GM23248 (cell line): Measurements from ENCODE around the gene QRICH2.

Experiments
- EZH2 ChIP-seq: fragments of 200-600 bp; sonication (generic); IDR thresholded peaks from 2 replicates; pipeline ENCODE4 v1.6.1; 2018; ENCODE audit warnings: antibody characterized with exemption, mild to moderate bottlenecking; ENCODE audit not compliant: insufficient read depth, poor library complexity, severe bottlenecking
- EZH2phosphoT487 ChIP-seq: fragments of 200-600 bp; sonication (generic); IDR thresholded peaks from 2 replicates; pipeline ENCODE4 v1.6.1; 2018; ENCODE audit warnings: antibody characterized with exemption, moderate library complexity, mild to moderate bottlenecking, low read depth; ENCODE audit not compliant: insufficient read depth

DNA sequence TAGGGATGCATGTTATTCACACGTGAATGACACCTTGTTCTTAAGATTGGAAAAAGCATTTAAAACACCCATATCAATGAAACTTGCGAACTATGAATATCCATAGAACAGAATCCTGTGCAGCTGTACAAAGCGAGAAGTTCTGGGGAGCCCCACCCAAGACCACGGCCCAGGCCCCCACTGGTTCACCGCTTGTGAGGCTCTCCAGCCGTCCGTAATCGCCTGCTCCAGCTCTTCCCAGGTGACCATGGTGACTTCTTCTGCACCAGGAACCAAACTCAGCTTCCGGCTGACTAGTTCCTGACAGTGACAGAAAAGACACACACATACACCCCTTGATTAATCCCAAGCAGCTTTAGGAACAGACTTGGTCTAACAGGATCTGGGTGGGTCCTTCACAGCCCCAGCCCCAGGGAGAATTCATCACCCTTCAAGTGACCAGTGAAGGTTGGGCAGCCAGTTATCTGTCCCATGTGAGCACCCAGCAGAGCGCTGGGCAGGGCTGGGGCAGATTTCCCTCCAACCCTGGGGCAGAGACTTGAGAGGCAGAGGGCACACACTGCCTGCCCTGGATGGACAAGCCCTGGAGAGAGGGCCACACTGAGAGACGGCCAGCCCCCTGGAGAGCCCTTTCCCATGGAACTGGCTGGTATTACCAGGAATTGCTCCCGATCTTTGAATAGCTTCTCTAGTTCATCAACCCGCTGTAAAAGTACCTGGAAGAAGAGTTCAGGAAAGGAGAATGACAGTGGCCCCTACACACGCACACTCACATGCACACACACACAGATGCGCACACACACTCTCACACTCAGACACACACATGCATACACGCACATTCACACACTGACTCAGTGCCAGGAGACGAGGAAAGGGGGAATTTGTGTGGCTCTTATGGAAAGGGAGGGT lies 3.6 kb downstream of the QRICH2 start:
- TF ChIP-seq EZH2phosphoT487 (no peak), EZH2 (no peak)
